ENCODE results near the gene FOSL1. TPM values are rescaled to one million over a fixed set of nuclear protein-coding genes. Genes with fewer than 3 reads are reported as not detected.
A peak's percentile ranks its signal among the peaks of the same experiment; 100 is the strongest.

The FOSL1 gene
- total and polyA plus RNA-seq, 2 of the 13 experiments (the other 11 are each of a cell fraction or from before 2014, with no cell fraction given) = 4.0 to 4.1 TPM

DNA sequence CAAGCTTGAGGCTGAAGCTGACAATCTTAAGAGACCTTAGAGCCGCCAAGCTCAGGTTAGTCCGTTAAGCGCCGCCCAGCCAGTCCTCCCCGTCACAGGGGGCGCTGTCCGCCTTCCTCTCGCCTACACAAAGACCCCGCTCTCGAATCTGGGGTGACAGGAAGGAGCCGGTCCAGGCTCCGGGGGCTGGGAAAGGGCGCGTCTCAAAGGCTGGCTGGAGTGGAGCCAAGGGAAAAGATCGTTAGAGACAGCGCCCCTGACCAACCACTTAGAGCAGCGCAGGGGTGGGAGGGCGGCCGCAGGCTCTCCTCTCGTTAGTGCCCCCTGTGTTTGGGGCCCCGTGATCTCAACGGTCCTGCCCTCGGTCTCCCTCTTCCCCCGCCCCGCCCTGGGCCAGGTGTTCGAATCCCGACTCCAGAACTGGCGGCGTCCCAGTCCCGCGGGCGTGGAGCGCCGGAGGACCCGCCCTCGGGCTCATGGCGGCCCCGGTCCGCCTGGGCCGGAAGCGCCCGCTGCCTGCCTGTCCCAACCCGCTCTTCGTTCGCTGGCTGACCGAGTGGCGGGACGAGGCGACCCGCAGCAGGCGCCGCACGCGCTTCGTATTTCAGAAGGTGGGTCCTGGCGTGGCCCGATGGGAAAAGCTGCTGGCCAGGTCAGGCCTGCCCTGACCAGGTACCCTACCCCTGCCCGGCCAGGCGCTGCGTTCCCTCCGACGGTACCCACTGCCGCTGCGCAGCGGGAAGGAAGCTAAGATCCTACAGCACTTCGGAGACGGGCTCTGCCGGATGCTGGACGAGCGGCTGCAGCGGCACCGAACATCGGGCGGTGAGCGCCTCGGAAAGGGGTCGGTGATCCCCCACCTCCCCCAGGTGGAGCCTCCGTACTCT lies 39.7 kb downstream of the FOSL1 start, which contains the start of gene MUS81 (continued):
- TF ChIP-seq, protein P1, sequence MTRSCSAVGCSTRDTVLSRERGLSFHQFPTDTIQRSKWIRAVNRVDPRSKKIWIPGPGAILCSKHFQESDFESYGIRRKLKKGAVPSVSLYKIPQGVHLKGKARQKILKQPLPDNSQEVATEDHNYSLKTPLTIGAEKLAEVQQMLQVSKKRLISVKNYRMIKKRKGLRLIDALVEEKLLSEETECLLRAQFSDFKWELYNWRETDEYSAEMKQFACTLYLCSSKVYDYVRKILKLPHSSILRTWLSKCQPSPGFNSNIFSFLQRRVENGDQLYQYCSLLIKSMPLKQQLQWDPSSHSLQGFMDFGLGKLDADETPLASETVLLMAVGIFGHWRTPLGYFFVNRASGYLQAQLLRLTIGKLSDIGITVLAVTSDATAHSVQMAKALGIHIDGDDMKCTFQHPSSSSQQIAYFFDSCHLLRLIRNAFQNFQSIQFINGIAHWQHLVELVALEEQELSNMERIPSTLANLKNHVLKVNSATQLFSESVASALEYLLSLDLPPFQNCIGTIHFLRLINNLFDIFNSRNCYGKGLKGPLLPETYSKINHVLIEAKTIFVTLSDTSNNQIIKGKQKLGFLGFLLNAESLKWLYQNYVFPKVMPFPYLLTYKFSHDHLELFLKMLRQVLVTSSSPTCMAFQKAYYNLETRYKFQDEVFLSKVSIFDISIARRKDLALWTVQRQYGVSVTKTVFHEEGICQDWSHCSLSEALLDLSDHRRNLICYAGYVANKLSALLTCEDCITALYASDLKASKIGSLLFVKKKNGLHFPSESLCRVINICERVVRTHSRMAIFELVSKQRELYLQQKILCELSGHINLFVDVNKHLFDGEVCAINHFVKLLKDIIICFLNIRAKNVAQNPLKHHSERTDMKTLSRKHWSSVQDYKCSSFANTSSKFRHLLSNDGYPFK (CRISPR knock-in tag; IDR thresholded peaks at IDR 0.05; ENCODE audit: borderline replicate concordance) = peak; percentile 66; the same call in 1 of the 2 replicates
- TF ChIP-seq ZNF563 (CRISPR knock-in tag; IDR thresholded peaks at IDR 0.05) = peak; percentile 90
- TF ChIP-seq DNMT3B (CRISPR knock-in tag; conservative IDR thresholded peaks at IDR 0.05) = 0 out of 2 replicates have a peak, but pooled peaks have one; percentile 23
- TF ChIP-seq ZNF292 (CRISPR knock-in tag; IDR thresholded peaks at IDR 0.05; ENCODE audit: borderline replicate concordance, low read depth) = no peak
- peak; percentile 43; the same call in 1 of the 2 replicates for TF ChIP-seq SSRP1 (CRISPR knock-in tag; IDR thresholded peaks at IDR 0.05)
- no peak for TF ChIP-seq SYNCRIP (IDR thresholded peaks at IDR 0.05; ENCODE audit: insufficient read depth, low read depth, low read length)
- no peak for TF ChIP-seq MATR3 (CRISPR knock-in tag; IDR thresholded peaks at IDR 0.05)
- TF ChIP-seq ZNF567 (CRISPR knock-in tag; IDR thresholded peaks at IDR 0.05; ENCODE audit: borderline replicate concordance) = no peak
- no peak for TF ChIP-seq FOXM1 (CRISPR knock-in tag; IDR thresholded peaks at IDR 0.05)
- TF ChIP-seq, protein P2, sequence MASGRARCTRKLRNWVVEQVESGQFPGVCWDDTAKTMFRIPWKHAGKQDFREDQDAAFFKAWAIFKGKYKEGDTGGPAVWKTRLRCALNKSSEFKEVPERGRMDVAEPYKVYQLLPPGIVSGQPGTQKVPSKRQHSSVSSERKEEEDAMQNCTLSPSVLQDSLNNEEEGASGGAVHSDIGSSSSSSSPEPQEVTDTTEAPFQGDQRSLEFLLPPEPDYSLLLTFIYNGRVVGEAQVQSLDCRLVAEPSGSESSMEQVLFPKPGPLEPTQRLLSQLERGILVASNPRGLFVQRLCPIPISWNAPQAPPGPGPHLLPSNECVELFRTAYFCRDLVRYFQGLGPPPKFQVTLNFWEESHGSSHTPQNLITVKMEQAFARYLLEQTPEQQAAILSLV (CRISPR knock-in tag; IDR thresholded peaks at IDR 0.05; ENCODE audit: borderline replicate concordance) = 0 out of 2 replicates have a peak, but pooled peaks have one; percentile 20
- no peak; the same call in 1 of the 2 replicates for TF ChIP-seq RAD21 (CRISPR knock-in tag; IDR thresholded peaks at IDR 0.05)
- TF ChIP-seq, protein P3, sequence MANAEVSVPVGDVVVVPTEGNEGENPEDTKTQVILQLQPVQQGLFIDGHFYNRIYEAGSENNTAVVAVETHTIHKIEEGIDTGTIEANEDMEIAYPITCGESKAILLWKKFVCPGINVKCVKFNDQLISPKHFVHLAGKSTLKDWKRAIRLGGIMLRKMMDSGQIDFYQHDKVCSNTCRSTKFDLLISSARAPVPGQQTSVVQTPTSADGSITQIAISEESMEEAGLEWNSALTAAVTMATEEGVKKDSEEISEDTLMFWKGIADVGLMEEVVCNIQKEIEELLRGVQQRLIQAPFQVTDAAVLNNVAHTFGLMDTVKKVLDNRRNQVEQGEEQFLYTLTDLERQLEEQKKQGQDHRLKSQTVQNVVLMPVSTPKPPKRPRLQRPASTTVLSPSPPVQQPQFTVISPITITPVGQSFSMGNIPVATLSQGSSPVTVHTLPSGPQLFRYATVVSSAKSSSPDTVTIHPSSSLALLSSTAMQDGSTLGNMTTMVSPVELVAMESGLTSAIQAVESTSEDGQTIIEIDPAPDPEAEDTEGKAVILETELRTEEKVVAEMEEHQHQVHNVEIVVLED (CRISPR knock-in tag; IDR thresholded peaks at IDR 0.05; ENCODE audit: borderline replicate concordance) = no peak; the same call in 1 of the 2 replicates
- no peak for TF ChIP-seq DBP (CRISPR knock-in tag; IDR thresholded peaks at IDR 0.05; ENCODE audit: not compliant biosample characterization)
- peak; percentile 37; the same call in 1 of the 2 replicates for TF ChIP-seq HNF1B (CRISPR knock-in tag; IDR thresholded peaks at IDR 0.05)
- TF ChIP-seq GTF2F1 (IDR thresholded peaks at IDR 0.05; ENCODE audit: low read length) = no peak
- TF ChIP-seq HNRNPK (IDR thresholded peaks at IDR 0.05; ENCODE audit: low read depth, low read length, poor library complexity, severe bottlenecking) = peak; percentile 59
- TF ChIP-seq ISL2 (CRISPR knock-in tag; IDR thresholded peaks at IDR 0.05) = peak; percentile 83
- no peak for TF ChIP-seq ZNF431 (CRISPR knock-in tag; IDR thresholded peaks at IDR 0.05; ENCODE audit: borderline replicate concordance, low read depth)
- no peak for TF ChIP-seq ZNF619 (CRISPR knock-in tag; IDR thresholded peaks at IDR 0.05)
- 0 out of 2 replicates have a peak, but pooled peaks have one; percentile 86 for TF ChIP-seq ZNF30 (CRISPR knock-in tag; IDR thresholded peaks at IDR 0.05)
